GM23338 (cell line): ENCODE data around the gene SMYD3. TPM values are rescaled to one million over a fixed set of nuclear protein-coding genes. Genes with fewer than 3 reads are reported as not detected.
A peak's percentile ranks its signal among the peaks of the same experiment; 100 is the strongest.

ENCODE experiments used
- ATAC-seq: fragments of 200-7000 bp; cut with Tn5 transposase; 3 replicates; pipeline ENCODE4 v1.9.1; 2020
- DNase-seq: peaks from one replicate; pipeline ENCODE4 v3.0.0-alpha.2; 2015; ENCODE audit warnings: low spot score
- H2AFZ ChIP-seq: fragments of 200-600 bp; sonication (generic); 2 replicates; pipeline ENCODE4 v1.8.0; 2016; ENCODE audit warnings: antibody characterized with exemption, mild to moderate bottlenecking, moderate library complexity
- H3F3A ChIP-seq: fragments of 200-600 bp; sonication (generic); replicated peaks from 2 replicates; pipeline ENCODE4 v1.8.0; 2017; ENCODE audit warnings: antibody characterized with exemption, mixed run types, low read depth
- H3K27ac ChIP-seq: fragments of 200-600 bp; sonication (generic); 2 replicates; pipeline ENCODE4 v1.6.1; 2016; ENCODE audit warnings: low read depth
- H3K27me3 ChIP-seq: fragments of 200-600 bp; sonication (generic); 2 replicates; pipeline ENCODE4 v1.8.0; 2016; ENCODE audit warnings: mild to moderate bottlenecking, mixed run types, moderate library complexity; ENCODE audit not compliant: insufficient read depth
- H3K36me3 ChIP-seq: fragments of 200-600 bp; sonication (generic); 2 replicates; pipeline ENCODE4 v1.8.0; 2016; ENCODE audit warnings: mild to moderate bottlenecking; ENCODE audit not compliant: insufficient read depth
- H3K4me1 ChIP-seq: fragments of 200-600 bp; sonication (generic); 2 replicates; pipeline ENCODE4 v1.8.0; 2016; ENCODE audit warnings: mild to moderate bottlenecking, moderate library complexity; ENCODE audit not compliant: insufficient read depth
- H3K4me2 ChIP-seq: fragments of 200-600 bp; sonication (generic); 2 replicates; pipeline ENCODE4 v1.7.1; 2017; ENCODE audit warnings: mixed run types
- H3K4me3 ChIP-seq: fragments of 200-600 bp; sonication (generic); 2 replicates; pipeline ENCODE4 v1.6.1; 2016; ENCODE audit warnings: mixed run types
- H3K79me2 ChIP-seq: fragments of 200-600 bp; sonication (generic); replicated peaks from 2 replicates; pipeline ENCODE4 v1.8.0; 2017; ENCODE audit warnings: mild to moderate bottlenecking; ENCODE audit not compliant: insufficient read depth
- H3K9me2 ChIP-seq: fragments of 200-600 bp; sonication (generic); 2 replicates; pipeline ENCODE4 v1.8.0; 2017; ENCODE audit not compliant: insufficient read depth
- H4K20me1 ChIP-seq: fragments of 200-600 bp; sonication (generic); replicated peaks from 2 replicates; pipeline ENCODE4 v1.8.0; 2017; ENCODE audit warnings: mild to moderate bottlenecking; ENCODE audit not compliant: insufficient read depth
- H3K27ac Mint-ChIP-seq: 2 replicates; pipeline ENCODE4 v1.8.0; 2020; ENCODE audit warnings: inconsistent platforms, mild to moderate bottlenecking, moderate library complexity, mixed read lengths
- H3K27me3 Mint-ChIP-seq: 3 replicates; pipeline ENCODE4 v1.8.0; 2022; ENCODE audit warnings: low read depth, mild to moderate bottlenecking, moderate library complexity, mixed read lengths, inconsistent platforms; ENCODE audit not compliant: insufficient read depth, poor library complexity
- H3K36me3 Mint-ChIP-seq: 3 replicates; pipeline ENCODE4 v1.8.0; 2021; ENCODE audit warnings: low read depth, mild to moderate bottlenecking, inconsistent platforms, moderate library complexity, mixed read lengths
- H3K4me1 Mint-ChIP-seq: 3 replicates; pipeline ENCODE4 v1.8.0; 2020; ENCODE audit warnings: mild to moderate bottlenecking, inconsistent platforms, mixed read lengths
- H3K4me3 Mint-ChIP-seq: 3 replicates; pipeline ENCODE4 v1.8.0; 2021; ENCODE audit warnings: moderate library complexity, mild to moderate bottlenecking, inconsistent platforms, mixed read lengths
- H3K9me3 Mint-ChIP-seq: 3 replicates; pipeline ENCODE4 v1.8.0; 2020; ENCODE audit warnings: moderate library complexity, mild to moderate bottlenecking, inconsistent platforms, mixed read lengths
- JUNB ChIP-seq: IDR thresholded peaks from one replicate; pipeline ENCODE4 v1.6.1; 2016; ENCODE audit warnings: antibody characterized with exemption; ENCODE audit not compliant: unreplicated experiment
- NANOG ChIP-seq: IDR thresholded peaks from 2 replicates; pipeline ENCODE4 v1.6.1; 2016; ENCODE audit warnings: antibody characterized with exemption, borderline replicate concordance
- ZNF114 ChIP-seq: fragments of 250-450 bp; sonication (Bioruptor Pico); IDR thresholded peaks from 2 replicates; pipeline ENCODE4 v1.5.0; 2020; ENCODE audit warnings: mild to moderate bottlenecking, moderate library complexity
- polyA plus RNA-seq: library from polyadenylated mRNA; unstranded; fragments of >200 nt; fragmentation: Nextera tagmentation; extraction: Ambion mirVana; gene quantifications from 2 replicates; pipeline ENCODE4 v1.2.1, GENCODE V29; 2016
- total RNA-seq: library from RNA; depleted of rRNA; stranded (reverse); fragments of >200 nt; shearing (Covaris generic); gene quantifications from 2 replicates; pipeline ENCODE4 v1.2.3, GENCODE V29; 2014
- TF ChIP-seq, protein P1 (sequence below): fragments of 250-450 bp; sonication (Bioruptor Pico); IDR thresholded peaks from 2 replicates; pipeline ENCODE4 v1.5.0; 2020; ENCODE audit warnings: mild to moderate bottlenecking, moderate library complexity

Gene SMYD3
- total and polyA plus RNA-seq, 2 experiments from 2014 or later = 31.8 to 34.4 TPM

DNA sequence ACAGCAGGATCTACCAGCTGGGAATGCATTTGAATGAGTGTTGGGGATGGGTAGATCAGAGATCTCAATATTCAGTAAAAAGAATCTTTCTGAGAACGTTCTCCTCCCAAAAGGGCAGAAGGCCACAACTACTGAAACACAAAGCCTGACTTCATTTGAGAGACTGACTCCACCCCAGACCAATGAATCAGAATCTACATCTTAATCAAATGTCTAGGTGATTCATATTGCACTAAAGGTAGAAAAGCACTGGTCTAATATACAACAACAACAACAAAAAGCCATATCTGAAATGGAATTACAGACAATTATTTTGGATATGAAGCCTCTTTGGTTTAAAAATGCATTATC, 123.9 kb downstream of the SMYD3 start (continued):
- TF ChIP-seq, protein P1, sequence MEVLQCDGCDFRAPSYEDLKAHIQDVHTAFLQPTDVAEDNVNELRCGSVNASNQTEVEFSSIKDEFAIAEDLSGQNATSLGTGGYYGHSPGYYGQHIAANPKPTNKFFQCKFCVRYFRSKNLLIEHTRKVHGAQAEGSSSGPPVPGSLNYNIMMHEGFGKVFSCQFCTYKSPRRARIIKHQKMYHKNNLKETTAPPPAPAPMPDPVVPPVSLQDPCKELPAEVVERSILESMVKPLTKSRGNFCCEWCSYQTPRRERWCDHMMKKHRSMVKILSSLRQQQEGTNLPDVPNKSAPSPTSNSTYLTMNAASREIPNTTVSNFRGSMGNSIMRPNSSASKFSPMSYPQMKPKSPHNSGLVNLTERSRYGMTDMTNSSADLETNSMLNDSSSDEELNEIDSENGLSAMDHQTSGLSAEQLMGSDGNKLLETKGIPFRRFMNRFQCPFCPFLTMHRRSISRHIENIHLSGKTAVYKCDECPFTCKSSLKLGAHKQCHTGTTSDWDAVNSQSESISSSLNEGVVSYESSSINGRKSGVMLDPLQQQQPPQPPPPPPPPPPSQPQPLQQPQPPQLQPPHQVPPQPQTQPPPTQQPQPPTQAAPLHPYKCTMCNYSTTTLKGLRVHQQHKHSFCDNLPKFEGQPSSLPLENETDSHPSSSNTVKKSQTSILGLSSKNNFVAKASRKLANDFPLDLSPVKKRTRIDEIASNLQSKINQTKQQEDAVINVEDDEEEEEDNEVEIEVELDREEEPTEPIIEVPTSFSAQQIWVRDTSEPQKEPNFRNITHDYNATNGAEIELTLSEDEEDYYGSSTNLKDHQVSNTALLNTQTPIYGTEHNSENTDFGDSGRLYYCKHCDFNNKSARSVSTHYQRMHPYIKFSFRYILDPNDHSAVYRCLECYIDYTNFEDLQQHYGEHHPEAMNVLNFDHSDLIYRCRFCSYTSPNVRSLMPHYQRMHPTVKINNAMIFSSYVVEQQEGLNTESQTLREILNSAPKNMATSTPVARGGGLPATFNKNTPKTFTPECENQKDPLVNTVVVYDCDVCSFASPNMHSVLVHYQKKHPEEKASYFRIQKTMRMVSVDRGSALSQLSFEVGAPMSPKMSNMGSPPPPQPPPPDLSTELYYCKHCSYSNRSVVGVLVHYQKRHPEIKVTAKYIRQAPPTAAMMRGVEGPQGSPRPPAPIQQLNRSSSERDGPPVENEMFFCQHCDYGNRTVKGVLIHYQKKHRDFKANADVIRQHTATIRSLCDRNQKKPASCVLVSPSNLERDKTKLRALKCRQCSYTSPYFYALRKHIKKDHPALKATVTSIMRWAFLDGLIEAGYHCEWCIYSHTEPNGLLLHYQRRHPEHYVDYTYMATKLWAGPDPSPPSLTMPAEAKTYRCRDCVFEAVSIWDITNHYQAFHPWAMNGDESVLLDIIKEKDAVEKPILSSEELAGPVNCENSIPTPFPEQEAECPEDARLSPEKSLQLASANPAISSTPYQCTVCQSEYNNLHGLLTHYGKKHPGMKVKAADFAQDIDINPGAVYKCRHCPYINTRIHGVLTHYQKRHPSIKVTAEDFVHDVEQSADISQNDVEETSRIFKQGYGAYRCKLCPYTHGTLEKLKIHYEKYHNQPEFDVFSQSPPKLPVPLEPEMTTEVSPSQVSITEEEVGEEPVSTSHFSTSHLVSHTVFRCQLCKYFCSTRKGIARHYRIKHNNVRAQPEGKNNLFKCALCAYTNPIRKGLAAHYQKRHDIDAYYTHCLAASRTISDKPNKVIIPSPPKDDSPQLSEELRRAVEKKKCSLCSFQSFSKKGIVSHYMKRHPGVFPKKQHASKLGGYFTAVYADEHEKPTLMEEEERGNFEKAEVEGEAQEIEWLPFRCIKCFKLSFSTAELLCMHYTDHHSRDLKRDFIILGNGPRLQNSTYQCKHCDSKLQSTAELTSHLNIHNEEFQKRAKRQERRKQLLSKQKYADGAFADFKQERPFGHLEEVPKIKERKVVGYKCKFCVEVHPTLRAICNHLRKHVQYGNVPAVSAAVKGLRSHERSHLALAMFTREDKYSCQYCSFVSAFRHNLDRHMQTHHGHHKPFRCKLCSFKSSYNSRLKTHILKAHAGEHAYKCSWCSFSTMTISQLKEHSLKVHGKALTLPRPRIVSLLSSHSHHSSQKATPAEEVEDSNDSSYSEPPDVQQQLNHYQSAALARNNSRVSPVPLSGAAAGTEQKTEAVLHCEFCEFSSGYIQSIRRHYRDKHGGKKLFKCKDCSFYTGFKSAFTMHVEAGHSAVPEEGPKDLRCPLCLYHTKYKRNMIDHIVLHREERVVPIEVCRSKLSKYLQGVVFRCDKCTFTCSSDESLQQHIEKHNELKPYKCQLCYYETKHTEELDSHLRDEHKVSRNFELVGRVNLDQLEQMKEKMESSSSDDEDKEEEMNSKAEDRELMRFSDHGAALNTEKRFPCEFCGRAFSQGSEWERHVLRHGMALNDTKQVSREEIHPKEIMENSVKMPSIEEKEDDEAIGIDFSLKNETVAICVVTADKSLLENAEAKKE (CRISPR knock-in tag) = no peak

DNA sequence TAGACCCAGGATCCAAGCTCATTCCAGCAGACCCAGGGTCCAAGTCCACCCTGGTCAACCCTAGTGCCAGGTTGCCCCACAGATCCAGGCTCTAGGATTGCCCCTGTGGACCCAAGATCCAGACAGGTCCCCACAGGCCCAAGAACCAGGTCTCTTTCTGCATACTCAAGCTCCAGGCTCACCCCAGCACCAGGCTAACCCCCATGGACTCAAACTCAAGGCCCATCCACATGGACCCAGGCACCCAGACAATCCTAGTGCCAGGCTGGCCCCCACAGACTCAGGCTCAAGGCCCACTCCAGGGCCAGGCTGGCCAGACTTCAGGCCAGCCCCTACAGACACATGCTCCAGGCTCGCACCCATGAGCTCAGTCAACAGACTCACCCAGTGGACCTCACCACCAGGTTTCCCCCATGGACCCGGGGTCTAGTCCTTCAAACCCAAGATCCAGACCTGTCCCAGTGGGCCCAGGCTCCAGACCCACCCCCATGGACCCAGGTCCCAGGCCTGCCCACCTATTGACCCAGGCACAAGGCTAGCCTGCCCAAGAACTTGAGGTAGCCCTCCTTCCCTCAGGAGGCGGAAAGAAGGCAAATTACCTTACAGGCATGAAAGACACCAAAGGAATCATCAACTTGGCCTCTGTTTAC, 124.4 kb downstream of the SMYD3 start:
- peak overlapping the region; percentile 79 for H3K27ac Mint-ChIP-seq
- H3K27me3 Mint-ChIP-seq = peaks cover 1% of the 10 kb centered on the region
- Histone ChIP-seq H2AFZ (no peak overlapping the region), H3K4me2 (no peak overlapping the region), H4K20me1 (no peaks in the 10 kb centered on the region), H3K36me3 (no peaks in the 10 kb centered on the region), H3K4me1 (no peaks in the 10 kb centered on the region), H3K4me3 (no peak overlapping the region), H3F3A (no peaks in the 10 kb centered on the region), H3K9me2 (peaks cover 13% of the 10 kb centered on the region; the same call in 1 of the 2 replicates), H3K79me2 (0 out of 2 replicates have a peak, but pooled peaks cover 5% of the 10 kb centered on the region), H3K27ac (no peak overlapping the region), H3K27me3 (no peaks in the 10 kb centered on the region)
- no peaks in the 10 kb centered on the region for H3K36me3 Mint-ChIP-seq
- H3K9me3 Mint-ChIP-seq = no peaks in the 10 kb centered on the region
- no peak overlapping the region for H3K4me3 Mint-ChIP-seq
- TF ChIP-seq, protein P1 (CRISPR knock-in tag) = no peak
- TF ChIP-seq ZNF114 (CRISPR knock-in tag) = no peak
- TF ChIP-seq NANOG = no peak
- TF ChIP-seq JUNB = no peak
- peaks cover 8% of the 10 kb centered on the region; the same call in 2 of the 3 replicates for H3K4me1 Mint-ChIP-seq
- ATAC-seq = no peak
- DNase-seq = no peak
